H9 (cell line): ENCODE data around the gene CORO2B. TPM values are rescaled to one million over a fixed set of nuclear protein-coding genes. Genes with fewer than 3 reads are reported as not detected.

Experiments used
- DNase-seq: peaks from one replicate; pipeline ENCODE4 v3.0.0-alpha.2; 2017
- H2AFZ ChIP-seq: one replicate; pipeline ENCODE4 v1.6.1; 2013; ENCODE audit warnings: mild to moderate bottlenecking, low read length, control low read depth, moderate library complexity
- H2AK5ac ChIP-seq: 2 replicates; pipeline ENCODE4 v1.6.1; 2013; ENCODE audit warnings: low read length, control low read depth, mixed read lengths; ENCODE audit not compliant: insufficient read length
- H2BK120ac ChIP-seq: one replicate; pipeline ENCODE4 v1.6.1; 2013; ENCODE audit warnings: low read depth, mild to moderate bottlenecking, low read length, control low read depth, inconsistent platforms; ENCODE audit not compliant: poor library complexity, severe bottlenecking
- H2BK12ac ChIP-seq: 2 replicates; pipeline ENCODE4 v1.6.1; 2013; ENCODE audit warnings: low read length, control low read depth, mixed read lengths, low read depth; ENCODE audit not compliant: insufficient read length
- H2BK15ac ChIP-seq: 2 replicates; pipeline ENCODE4 v1.6.1; 2013; ENCODE audit warnings: low read depth, low read length, control low read depth
- H2BK20ac ChIP-seq: one replicate; pipeline ENCODE4 v1.6.1; 2013; ENCODE audit warnings: low read depth, mild to moderate bottlenecking, low read length, control low read depth, inconsistent platforms; ENCODE audit not compliant: poor library complexity, severe bottlenecking
- H2BK5ac ChIP-seq: 2 replicates; pipeline ENCODE4 v1.6.1; 2013; ENCODE audit warnings: low read length, control low read depth, mixed read lengths; ENCODE audit not compliant: insufficient read length
- H3K14ac ChIP-seq: 2 replicates; pipeline ENCODE4 v1.6.1; 2013; ENCODE audit warnings: low read length, control low read depth; ENCODE audit not compliant: insufficient read depth
- H3K18ac ChIP-seq: 2 replicates; pipeline ENCODE4 v1.6.1; 2013; ENCODE audit warnings: low read depth, mild to moderate bottlenecking, mixed read lengths, low read length, control low read depth; ENCODE audit not compliant: insufficient read length
- H3K23ac ChIP-seq: 2 replicates; pipeline ENCODE4 v1.6.1; 2013; ENCODE audit warnings: low read length, control low read depth, mixed read lengths, low read depth; ENCODE audit not compliant: insufficient read length
- H3K23me2 ChIP-seq: 2 replicates; pipeline ENCODE4 v1.6.1; 2013; ENCODE audit warnings: low read depth, mild to moderate bottlenecking, mixed read lengths, low read length, control low read depth; ENCODE audit not compliant: insufficient read length, poor library complexity, severe bottlenecking
- H3K27ac ChIP-seq: 2 replicates; pipeline ENCODE4 v1.5.1; 2013; ENCODE audit warnings: low read length, control low read depth, mixed read lengths, low read depth; ENCODE audit not compliant: insufficient read length
- H3K27me3 ChIP-seq: 2 replicates; pipeline ENCODE4 v1.6.1; 2013; ENCODE audit warnings: low read length, control low read depth, inconsistent platforms; ENCODE audit not compliant: insufficient read depth
- H3K4ac ChIP-seq: 2 replicates; pipeline ENCODE4 v1.6.1; 2013; ENCODE audit warnings: low read depth, mild to moderate bottlenecking, control low read depth, inconsistent platforms, low read length, moderate library complexity
- H3K4me1 ChIP-seq: 2 replicates; pipeline ENCODE4 v1.6.1; 2013; ENCODE audit warnings: low read length, control low read depth, inconsistent platforms; ENCODE audit not compliant: insufficient read depth
- H3K4me2 ChIP-seq: 2 replicates; pipeline ENCODE4 v1.6.1; 2013; ENCODE audit warnings: low read length, control low read depth, mixed read lengths; ENCODE audit not compliant: insufficient read length, insufficient read depth
- H3K56ac ChIP-seq: 2 replicates; pipeline ENCODE4 v1.6.1; 2013; ENCODE audit warnings: low read depth, mild to moderate bottlenecking, mixed read lengths, low read length, control low read depth; ENCODE audit not compliant: insufficient read length
- H3K79me1 ChIP-seq: 2 replicates; pipeline ENCODE4 v1.6.1; 2013; ENCODE audit warnings: low read depth, mild to moderate bottlenecking, moderate library complexity, low read length, control low read depth, inconsistent platforms; ENCODE audit not compliant: insufficient read depth, poor library complexity, severe bottlenecking
- H3K79me2 ChIP-seq: 2 replicates; pipeline ENCODE4 v1.6.1; 2013; ENCODE audit warnings: low read length, control low read depth, inconsistent platforms; ENCODE audit not compliant: insufficient read depth
- H3K9ac ChIP-seq: 2 replicates; pipeline ENCODE4 v1.6.1; 2013; ENCODE audit warnings: low read length, control low read depth, mixed read lengths; ENCODE audit not compliant: insufficient read length; ENCODE audit errors: extremely low read depth
- H3K9me3 ChIP-seq: one replicate; pipeline ENCODE4 v1.6.1; 2013; ENCODE audit warnings: low read depth, low read length, inconsistent platforms; ENCODE audit not compliant: control insufficient read depth
- H3T11ph ChIP-seq: one replicate; pipeline ENCODE4 v1.6.1; 2013; ENCODE audit warnings: mild to moderate bottlenecking, low read length, control low read depth, inconsistent platforms
- H4K20me1 ChIP-seq: one replicate; pipeline ENCODE4 v1.6.1; 2013; ENCODE audit not compliant: control insufficient read depth, insufficient read length, insufficient read depth
- H4K5ac ChIP-seq: 2 replicates; pipeline ENCODE4 v1.6.1; 2013; ENCODE audit warnings: low read depth, mild to moderate bottlenecking, mixed read lengths, low read length, control low read depth; ENCODE audit not compliant: insufficient read length
- H4K8ac ChIP-seq: replicated peaks from 2 replicates; pipeline ENCODE4 v1.6.1; 2013; ENCODE audit warnings: low read length, control low read depth, mixed read lengths, low read depth; ENCODE audit not compliant: insufficient read length
- H4K91ac ChIP-seq: 2 replicates; pipeline ENCODE4 v1.6.1; 2013; ENCODE audit warnings: low read depth, mild to moderate bottlenecking, moderate library complexity, mixed read lengths, low read length, control low read depth; ENCODE audit not compliant: insufficient read length
- H3K27ac Mint-ChIP-seq, 3 experiments: 2 replicates in 2 of 3; 3 replicates in 1 of 3; pipeline ENCODE4 v1.8.0; 2020 to 2021; ENCODE audit warnings: mixed read lengths in 3 of 3, mild to moderate bottlenecking in 1 of 3, moderate library complexity in 1 of 3
- H3K27me3 Mint-ChIP-seq: 2 replicates; pipeline ENCODE4 v1.8.0; 2021; ENCODE audit warnings: low read depth, mild to moderate bottlenecking, moderate library complexity, mixed read lengths
- H3K36me3 Mint-ChIP-seq, 3 experiments: 2 replicates in 2 of 3; 3 replicates in 1 of 3; pipeline ENCODE4 v1.8.0; 2020 to 2021; ENCODE audit warnings: low read depth in 3 of 3, mixed read lengths in 3 of 3; ENCODE audit not compliant: insufficient read depth in 1 of 3
- H3K4me1 Mint-ChIP-seq, 2 experiments: 2 replicates each; pipeline ENCODE4 v1.8.0; 2020; ENCODE audit warnings: mixed read lengths in 2 of 2
- H3K4me3 Mint-ChIP-seq, 2 experiments: 2 replicates in 1 of 2; 3 replicates in 1 of 2; pipeline ENCODE4 v1.8.0; 2020 to 2021; ENCODE audit warnings: mild to moderate bottlenecking in 2 of 2, mixed read lengths in 2 of 2, moderate library complexity in 1 of 2
- H3K9me3 Mint-ChIP-seq, 2 experiments: 2 replicates in 1 of 2; 3 replicates in 1 of 2; pipeline ENCODE4 v1.8.0; 2020; ENCODE audit warnings: mild to moderate bottlenecking in 2 of 2, mixed read lengths in 2 of 2, moderate library complexity in 1 of 2
- CTCF ChIP-seq: fragments of 200-600 bp; sonication (generic); conservative IDR thresholded peaks from 3 replicates; pipeline ENCODE4 v1.8.0; 2021; ENCODE audit warnings: antibody characterized with exemption, mild to moderate bottlenecking
- WGBS: extraction: QIAGEN DNeasy Blood & Tissue Kit; methylation state at CpG from one replicate; pipeline ENCODE4 v1.1.7; 2013; ENCODE audit warnings: missing lambda C conversion rate, low lambda C conversion rate, mixed read lengths; ENCODE audit not compliant: insufficient read length; ENCODE audit errors: extremely low coverage; 5-methylcytosine and 5-hydroxymethylcytosine counted together
- total RNA-seq: library from RNA; stranded (reverse); gene quantifications from 2 replicates; pipeline ENCODE4 v1.2.1, GENCODE V29; 2021

Gene CORO2B
- total RNA-seq, 1 experiment from 2014 or later = 3.1 TPM

GRCh38 chr15:68606375-68606774 is 27.6 kb downstream of the CORO2B start:
- Histone ChIP-seq H3K9ac (no peak overlapping the region), H2BK12ac (no peak overlapping the region), H3T11ph (no peak overlapping the region), H3K14ac (no peak overlapping the region), H2BK5ac (no peak overlapping the region), H3K27me3 (no peaks in the 10 kb centered on the region), H3K9me3 (no peaks in the 10 kb centered on the region), H3K56ac (no peak overlapping the region), H3K27ac (no peak overlapping the region), H4K20me1 (no peaks in the 10 kb centered on the region), H3K4me1 (peaks cover 9% of the 10 kb centered on the region; the same call in 1 of the 2 replicates), H3K79me1 (no peaks in the 10 kb centered on the region), H4K91ac (no peak overlapping the region), H2AK5ac (no peak overlapping the region), H3K23ac (no peak overlapping the region), H4K8ac (no peak overlapping the region), H2BK120ac (no peak overlapping the region), H2BK15ac (no peak overlapping the region), H3K4me2 (no peak overlapping the region), H2BK20ac (no peak overlapping the region), H3K4ac (no peak overlapping the region), H3K23me2 (no peaks in the 10 kb centered on the region), H4K5ac (no peak overlapping the region), H3K18ac (no peak overlapping the region), H2AFZ (no peak overlapping the region), H3K79me2 (no peaks in the 10 kb centered on the region)
- Mint-ChIP-seq H3K27me3 (peaks cover 31% of the 10 kb centered on the region), H3K36me3 (peaks cover 0 to 8% (median 0%) of the 10 kb centered on the region in 3 experiments; a peak in 2 of 7 replicates), H3K27ac (no peak overlapping the region), H3K9me3 (no peaks in the 10 kb centered on the region; a peak in 1 of 5 replicates), H3K4me1 (peaks cover 40 to 50% of the 10 kb centered on the region in 2 experiments), H3K4me3 (no peak overlapping the region)
- no peak for TF ChIP-seq CTCF
- no peak for DNase-seq
- WGBS = no CpG with 5 or more reads among the region's 3 CpGs
